A549 (cell line): ENCODE results near the gene STAP1. TPM values are rescaled to one million over a fixed set of nuclear protein-coding genes. Genes with fewer than 3 reads are reported as not detected.

Experiments used
- ATAC-seq, 2 experiments: fragments of 200-7000 bp in 1 of 2; fragments of >200 bp in 1 of 2; cut with Nextera tagmentation in 1 of 2; cut with Tn5 transposase in 1 of 2; 3 replicates each; pipeline versions ENCODE4 v1.8.0 to v1.9.1; 2018 to 2020; ENCODE audit warnings: mild to moderate bottlenecking in 1 of 2, moderate library complexity in 1 of 2
- CTCF ChIA-PET: fragments of 300-600 bp; sonication (Branson Sonifier 250); formaldehyde crosslinking; extraction: SDS; loops from one replicate; lab custom pipeline; 2021; ENCODE audit warnings: antibody characterized with exemption, inconsistent platforms; lab: Yijun Ruan, JAX
- POLR2A ChIA-PET: fragments of 350-600 bp; formaldehyde crosslinking; extraction: SDS; loops from one replicate; lab custom pipeline; 2021; ENCODE audit warnings: antibody characterized with exemption, inconsistent platforms; lab: Yijun Ruan, JAX
- DNase-seq, 2 experiments: peaks; one replicate each; pipeline versions ENCODE4 v3.0.0 to v3.0.0-alpha.2; 2011 to 2016; ENCODE audit warnings: low read depth in 1 of 2, low spot score in 1 of 2
- FAIRE-seq: peaks from 2 replicates; lab custom pipeline; 2011; peaks lifted over from hg19 to GRCh38; lab: Jason Lieb, UNC
- H3K27ac ChIP-seq, 2 experiments: fragments of >200 bp; sonication (Bioruptor Twin); formaldehyde crosslinking; 3 replicates each; pipeline ENCODE4 v1.5.1; 2016 to 2017
- H3K4me1 ChIP-seq: fragments of >200 bp; sonication (Bioruptor Twin); formaldehyde crosslinking; 3 replicates; pipeline ENCODE4 v1.6.1; 2016
- H3K4me2 ChIP-seq: fragments of >200 bp; sonication (Bioruptor Twin); formaldehyde crosslinking; 3 replicates; pipeline ENCODE4 v1.6.1; 2016
- H3K4me3 ChIP-seq: fragments of >200 bp; sonication (Bioruptor Twin); formaldehyde crosslinking; 3 replicates; pipeline ENCODE4 v1.5.1; 2016
- H3K9me3 ChIP-seq: fragments of >200 bp; sonication (Bioruptor Twin); formaldehyde crosslinking; 3 replicates; pipeline ENCODE4 v1.6.1; 2016
- CBX2 ChIP-seq: fragments of 200-600 bp; sonication (generic); IDR thresholded peaks from 2 replicates; pipeline ENCODE4 v1.6.1; 2016; ENCODE audit warnings: low read depth, mild to moderate bottlenecking, borderline replicate concordance
- CEBPB ChIP-seq, 2 experiments: fragments of >200 bp in 1 of 2; sonication (Bioruptor Twin) in 1 of 2; formaldehyde crosslinking in 1 of 2; IDR thresholded peaks; 2 replicates each; pipeline ENCODE4 v1.6.1; 2012 to 2016
- CHD2 ChIP-seq: fragments of 150-350 bp; IDR thresholded peaks from 2 replicates; pipeline ENCODE4 v1.6.1; 2014; ENCODE audit warnings: low read length; ENCODE audit not compliant: partially characterized antibody
- E2F6 ChIP-seq: IDR thresholded peaks from 2 replicates; pipeline ENCODE4 v1.6.1; 2012; ENCODE audit warnings: low read depth, borderline replicate concordance
- ELK1 ChIP-seq: fragments of 150-350 bp; IDR thresholded peaks from 2 replicates; pipeline ENCODE4 v1.6.1; 2014; ENCODE audit warnings: low read depth, mild to moderate bottlenecking, low read length
- EP300 ChIP-seq, 2 experiments: fragments of >200 bp; sonication (Bioruptor Twin); formaldehyde crosslinking; IDR thresholded peaks; 2 replicates in 1 of 2; 3 replicates in 1 of 2; pipeline ENCODE4 v1.6.1; 2016 to 2017
- ESRRA ChIP-seq: fragments of 150-350 bp; IDR thresholded peaks from 2 replicates; pipeline ENCODE4 v1.6.1; 2014; ENCODE audit warnings: mild to moderate bottlenecking, low read length, borderline replicate concordance
- FOSB ChIP-seq: fragments of 250-450 bp; sonication (Bioruptor Pico); IDR thresholded peaks from 2 replicates; pipeline ENCODE4 v1.5.0; 2020; ENCODE audit warnings: mild to moderate bottlenecking, moderate library complexity
- FOSL2 ChIP-seq, 2 experiments: fragments of 450-650 bp in 1 of 2; fragments of >200 bp in 1 of 2; sonication (Bioruptor Twin) in 1 of 2; formaldehyde crosslinking; IDR thresholded peaks; 2 replicates each; pipeline versions ENCODE4 v1.5.0 to v1.6.1; 2016 to 2020; ENCODE audit warnings: mild to moderate bottlenecking in 1 of 2, moderate library complexity in 1 of 2
- FOXS1 ChIP-seq: fragments of 250-450 bp; sonication (Bioruptor Pico); IDR thresholded peaks from 2 replicates; pipeline ENCODE4 v1.5.0; 2020; ENCODE audit warnings: mild to moderate bottlenecking, moderate library complexity
- GATA3 ChIP-seq: IDR thresholded peaks from 2 replicates; pipeline ENCODE4 v1.6.1; 2012; ENCODE audit warnings: borderline replicate concordance
- HDAC2 ChIP-seq: fragments of 200-600 bp; sonication (generic); IDR thresholded peaks from 2 replicates; pipeline ENCODE4 v1.6.1; 2016
- HES2 ChIP-seq: fragments of >200 bp; sonication (Bioruptor Twin); formaldehyde crosslinking; IDR thresholded peaks from 2 replicates; pipeline ENCODE4 v1.6.1; 2016
- HMGXB4 ChIP-seq: fragments of 250-450 bp; sonication (Bioruptor Pico); IDR thresholded peaks from 2 replicates; pipeline ENCODE4 v1.5.0; 2021; ENCODE audit warnings: mild to moderate bottlenecking, moderate library complexity, borderline replicate concordance
- HOXA7 ChIP-seq: fragments of 250-450 bp; sonication (Bioruptor Pico); IDR thresholded peaks from 2 replicates; pipeline ENCODE4 v1.5.0; 2020; ENCODE audit warnings: mild to moderate bottlenecking, moderate library complexity
- HOXB13 ChIP-seq: fragments of 250-450 bp; sonication (Bioruptor Pico); IDR thresholded peaks from 2 replicates; pipeline ENCODE4 v1.5.0; 2020; ENCODE audit warnings: low read depth, mild to moderate bottlenecking, moderate library complexity
- HOXB5 ChIP-seq: fragments of 250-450 bp; sonication (Bioruptor Pico); IDR thresholded peaks from 2 replicates; pipeline ENCODE4 v1.5.0; 2020; ENCODE audit warnings: mild to moderate bottlenecking, moderate library complexity
- JUN ChIP-seq, 2 experiments: fragments of >200 bp; sonication (Bioruptor Twin); formaldehyde crosslinking; IDR thresholded peaks; 2 replicates in 1 of 2; 3 replicates in 1 of 2; pipeline ENCODE4 v1.6.1; 2016 to 2017
- JUNB ChIP-seq: fragments of >200 bp; sonication (Bioruptor Twin); formaldehyde crosslinking; IDR thresholded peaks from 2 replicates; pipeline ENCODE4 v1.6.1; 2016
- KDM1A ChIP-seq: fragments of 200-600 bp; sonication (generic); IDR thresholded peaks from 2 replicates; pipeline ENCODE4 v1.6.1; 2016; ENCODE audit warnings: low read depth, mild to moderate bottlenecking
- KDM5A ChIP-seq: fragments of 200-600 bp; sonication (generic); IDR thresholded peaks from 2 replicates; pipeline ENCODE4 v1.6.1; 2016; ENCODE audit warnings: antibody characterized with exemption, mild to moderate bottlenecking
- MAX ChIP-seq: IDR thresholded peaks from 2 replicates; pipeline ENCODE4 v1.6.1; 2012
- NPAS2 ChIP-seq: fragments of 250-450 bp; sonication (Bioruptor Pico); IDR thresholded peaks from 2 replicates; pipeline ENCODE4 v1.8.0; 2022; ENCODE audit warnings: mild to moderate bottlenecking, moderate library complexity, borderline replicate concordance
- NR3C1 ChIP-seq: fragments of >200 bp; sonication (Bioruptor Twin); formaldehyde crosslinking; IDR thresholded peaks from 3 replicates; pipeline ENCODE4 v1.6.1; 2017
- POLR2A ChIP-seq: IDR thresholded peaks from 2 replicates; pipeline ENCODE4 v1.6.1; 2012; ENCODE audit warnings: mild to moderate bottlenecking, low read length
- POLR2AphosphoS2 ChIP-seq: conservative IDR thresholded peaks from 2 replicates; pipeline ENCODE4 v1.6.1; 2012; ENCODE audit warnings: low read length, improper control_type of control experiment, inconsistent platforms
- RAD21 ChIP-seq, 2 experiments: fragments of >200 bp in 1 of 2; sonication (Bioruptor Twin) in 1 of 2; formaldehyde crosslinking in 1 of 2; IDR thresholded peaks in 1 of 2; conservative IDR thresholded peaks in 1 of 2; 2 replicates in 1 of 2; 3 replicates in 1 of 2; pipeline ENCODE4 v1.6.1; 2012 to 2018; ENCODE audit warnings: inconsistent platforms in 1 of 2
- RCOR1 ChIP-seq: fragments of 150-350 bp; IDR thresholded peaks from 2 replicates; pipeline ENCODE4 v1.6.1; 2014; ENCODE audit warnings: antibody characterized with exemption, low read length, low read depth
- RFX5 ChIP-seq: fragments of 450-650 bp; IDR thresholded peaks from 2 replicates; pipeline ENCODE4 v1.7.1; 2014; ENCODE audit warnings: antibody characterized with exemption, mild to moderate bottlenecking, moderate library complexity
- SREBF2 ChIP-seq: fragments of 450-650 bp; IDR thresholded peaks from 2 replicates; pipeline ENCODE4 v1.6.1; 2014; ENCODE audit warnings: mild to moderate bottlenecking, moderate library complexity
- TFCP2L1 ChIP-seq: fragments of 250-450 bp; sonication (Bioruptor Pico); IDR thresholded peaks from 2 replicates; pipeline ENCODE4 v1.5.0; 2021; ENCODE audit warnings: mild to moderate bottlenecking
- TP53 ChIP-seq: fragments of 250-450 bp; sonication (Bioruptor Pico); IDR thresholded peaks from 2 replicates; pipeline ENCODE4 v1.5.0; 2021; ENCODE audit warnings: mild to moderate bottlenecking, moderate library complexity
- USF2 ChIP-seq: fragments of 450-650 bp; IDR thresholded peaks from 2 replicates; pipeline ENCODE4 v1.6.1; 2014; ENCODE audit warnings: antibody characterized with exemption
- ZC3H11A ChIP-seq: fragments of 450-650 bp; IDR thresholded peaks from 2 replicates; pipeline ENCODE4 v1.6.1; 2014; ENCODE audit warnings: antibody characterized with exemption, mild to moderate bottlenecking
- ZFP36 ChIP-seq: fragments of 450-650 bp; IDR thresholded peaks from 2 replicates; pipeline ENCODE4 v1.6.1; 2014; ENCODE audit warnings: borderline replicate concordance; ENCODE audit not compliant: partially characterized antibody
- ZSCAN20 ChIP-seq: fragments of 250-450 bp; sonication (Bioruptor Pico); IDR thresholded peaks from 2 replicates; pipeline ENCODE4 v1.8.0; 2022; ENCODE audit warnings: mild to moderate bottlenecking, moderate library complexity
- WGBS: methylation state at CpG from one replicate; pipeline ENCODE4 v1.1.6; 2017; ENCODE audit errors: missing lambda C conversion rate; 5-methylcytosine and 5-hydroxymethylcytosine counted together
- polyA plus RNA-seq, 4 experiments: library from polyadenylated mRNA; depleted of rRNA in 3 of 4; stranded (reverse); fragments of >200 nt; fragmentation: RNase III in 1 of 4; extraction: RNeasy Plus Mini Kit Qiagen cat#74134 plus additional on column Dnase treatment in 1 of 4; gene quantifications; 2 replicates in 3 of 4; 3 replicates in 1 of 4; pipeline ENCODE4 v1.2.3, GENCODE V29; 2011 to 2017

STAP1 gene
- polyA plus RNA-seq, 2 of the 4 experiments (the other 2 are of a cell fraction): not detected

GRCh38 chr4:67624939-67625338 is 66.4 kb downstream of the STAP1 start:
- ATAC-seq (no peak), FAIRE-seq (no peak), DNase-seq (no peak)
- H3K27ac ChIP-seq: no peak overlapping the region
- H3K9me3 ChIP-seq: no peaks in the 10 kb centered on the region
- no peak for TF ChIP-seq HOXA7 (CRISPR knock-in tag)
- no peak for TF ChIP-seq SREBF2
- no peak for TF ChIP-seq RCOR1
- no peak for TF ChIP-seq RAD21 (conservative IDR thresholded peaks at IDR 0.05 in 1 of 2, IDR thresholded peaks at IDR 0.05 in 1 of 2)
- TF ChIP-seq CEBPB (IDR thresholded peaks at IDR 0.05): no peak
- TF ChIP-seq CBX2: no peak
- no peak for TF ChIP-seq KDM5A
- no peak for TF ChIP-seq JUNB
- TF ChIP-seq ELK1: no peak
- TF ChIP-seq ZFP36: no peak
- no peak for TF ChIP-seq HMGXB4 (CRISPR knock-in tag)
- no peak for TF ChIP-seq HES2
- no peak for TF ChIP-seq EP300 (IDR thresholded peaks at IDR 0.05)
- TF ChIP-seq HDAC2: no peak
- no peak for TF ChIP-seq FOSL2 (IDR thresholded peaks at IDR 0.05)
- no peak for TF ChIP-seq FOSL2 (CRISPR knock-in tag; IDR thresholded peaks at IDR 0.05)
- TF ChIP-seq POLR2A: no peak
- TF ChIP-seq MAX: no peak
- no peak for TF ChIP-seq HOXB13
- no peak for TF ChIP-seq KDM1A
- no peak for TF ChIP-seq TP53 (CRISPR knock-in tag)
- H3K4me2 ChIP-seq: no peak overlapping the region
- 84% methylated on average over 3 of the region's 3 CpGs for WGBS
- H3K4me1 ChIP-seq: no peaks in the 10 kb centered on the region
- no peak overlapping the region for H3K4me3 ChIP-seq
- CTCF ChIA-PET: no interaction called here
- POLR2A ChIA-PET: no interaction called here

- DNase-seq (no peak), FAIRE-seq (no peak), ATAC-seq (no peak)
- no peaks in the 10 kb centered on the region for H3K9me3 ChIP-seq
- H3K4me2 ChIP-seq: no peak overlapping the region
- TF ChIP-seq TFCP2L1 (CRISPR knock-in tag) (no peak), KDM5A (no peak), JUN (IDR thresholded peaks at IDR 0.05) (no peak), FOXS1 (CRISPR knock-in tag) (no peak), ELK1 (no peak), GATA3 (no peak), E2F6 (no peak), RFX5 (no peak), POLR2AphosphoS2 (no peak), HOXB5 (no peak), ZSCAN20 (CRISPR knock-in tag) (no peak), ZC3H11A (no peak), CEBPB (IDR thresholded peaks at IDR 0.05) (no peak), NPAS2 (CRISPR knock-in tag) (no peak), ESRRA (no peak), NR3C1 (no peak), CHD2 (no peak), USF2 (no peak), FOSB (CRISPR knock-in tag) (no peak)
- POLR2A ChIA-PET: no interaction called here
- CTCF ChIA-PET: no interaction called here
- H3K4me3 ChIP-seq: no peak overlapping the region
- WGBS: 74% methylated on average over 3 of the region's 3 CpGs
- H3K4me1 ChIP-seq: no peaks in the 10 kb centered on the region
- no peak overlapping the region for H3K27ac ChIP-seq
Observed at GRCh38 chr4:67632492-67632891, 74.0 kb downstream of the STAP1 start.
